GM18498 (cell line): ENCODE results near the gene EMC6.
A peak's percentile ranks its signal among the peaks of the same experiment; 100 is the strongest.

Experiments
- ATAC-seq: cut with Tn5 transposase; IDR thresholded peaks from one replicate; pipeline ENCODE4 v1.9.1; 2021; ENCODE audit warnings: mild to moderate bottlenecking, moderate library complexity; ENCODE audit not compliant: unreplicated experiment

EMC6 gene

GRCh38 chr17:3655766-3656165 is 12.8 kb upstream of the EMC6 start:
- no peak for ATAC-seq

- ATAC-seq = no peak
These were observed 12.3 kb upstream of the EMC6 start for GRCh38 chr17:3656353-3656752.

GRCh38 chr17:3656755-3657587 is 11.6 kb upstream of the EMC6 start:
- no peak for ATAC-seq

GRCh38 chr17:3657588-3657869 is 11.1 kb upstream of the EMC6 start:
- ATAC-seq = no peak

GRCh38 chr17:3657874-3658783 is 10.5 kb upstream of the EMC6 start:
- no peak for ATAC-seq

- no peak for ATAC-seq
These were observed 9.7 kb upstream of the EMC6 start for GRCh38 chr17:3658784-3659449.

GRCh38 chr17:3659541-3660111 is 9.0 kb upstream of the EMC6 start:
- ATAC-seq = no peak

- no peak for ATAC-seq
These were observed 8.2 kb upstream of the EMC6 start for GRCh38 chr17:3660311-3660891.

GRCh38 chr17:3663102-3664011 is 5.3 kb upstream of the EMC6 start:
- ATAC-seq = no peak

GRCh38 chr17:3665834-3666233 is 2.8 kb upstream of the EMC6 start:
- ATAC-seq = no peak

GRCh38 chr17:3666516-3666915 is 2.1 kb upstream of the EMC6 start:
- ATAC-seq = no peak

- ATAC-seq = peak; percentile 12
These were observed 990 bp upstream of the EMC6 start for GRCh38 chr17:3667366-3668278.

GRCh38 chr17:3669085-3669347 is 404 bp downstream of the EMC6 start:
- ATAC-seq = peak; percentile 5

- no peak for ATAC-seq
These were observed 936 bp downstream of the EMC6 start for GRCh38 chr17:3669548-3669947.

- no peak for ATAC-seq
These were observed 4.0 kb downstream of the EMC6 start for GRCh38 chr17:3672571-3672970.

- ATAC-seq = no peak
These were observed 7.3 kb downstream of the EMC6 start for GRCh38 chr17:3675886-3676285.

- no peak for ATAC-seq
These were observed 9.6 kb downstream of the EMC6 start for GRCh38 chr17:3678095-3678820.

- ATAC-seq = no peak
These were observed 10.4 kb downstream of the EMC6 start for GRCh38 chr17:3678821-3679530.
